Suprapubic skin (tissue), 3 donors: ENCODE data around the gene RTCA.

Source experiments
- CTCF ChIP-seq, 2 donors: fragments of 200-600 bp in 1 of 2; fragments of 450-650 bp in 1 of 2; sonication (generic) in 1 of 2; IDR thresholded peaks; one replicate each; pipeline ENCODE4 v1.5.1; 2016 to 2019; ENCODE audit warnings: antibody characterized with exemption in 2 of 2, mild to moderate bottlenecking in 1 of 2, moderate library complexity in 1 of 2
- EP300 ChIP-seq: sonication (generic); formaldehyde crosslinking; IDR thresholded peaks from one replicate; pipeline ENCODE4 v1.6.1; 2017; ENCODE audit warnings: antibody characterized with exemption

GRCh38 chr1:100231721-100232120, 34.3 kb upstream of the RTCA start:
- TF ChIP-seq CTCF (IDR thresholded peaks at IDR 0.05): no peak
- TF ChIP-seq EP300: no peak
